PFSK-1 (cell line): ENCODE measurements around the gene SLC27A6. TPM values are rescaled to one million over a fixed set of nuclear protein-coding genes. Genes with fewer than 3 reads are reported as not detected.

ENCODE experiments used
- FOXP2 ChIP-seq: optimal IDR thresholded peaks from 2 replicates; pipeline ENCODE3; 2011; ENCODE audit warnings: borderline replicate concordance, control low read depth, inconsistent platforms; ENCODE audit not compliant: insufficient read depth; ENCODE audit errors: extremely low read length, extremely low read depth
- POLR2AphosphoS5 ChIP-seq: IDR thresholded peaks from 2 replicates; pipeline ENCODE4 v1.6.1; 2012; ENCODE audit warnings: low read depth, mild to moderate bottlenecking, control low read depth, low read length, moderate library complexity
- REST ChIP-seq, 2 experiments: IDR thresholded peaks; 2 replicates each; pipeline versions ENCODE4 v1.6.1 to v1.8.0; 2011 to 2012; ENCODE audit warnings: low read depth in 2 of 2, low read length in 2 of 2, control low read depth in 1 of 2, inconsistent platforms in 1 of 2, mild to moderate bottlenecking in 1 of 2, moderate library complexity in 1 of 2; ENCODE audit not compliant: insufficient read depth in 1 of 2
- SIN3A ChIP-seq: IDR thresholded peaks from 2 replicates; pipeline ENCODE4 v1.6.1; 2012; ENCODE audit warnings: mild to moderate bottlenecking, low read length, moderate library complexity, borderline replicate concordance; ENCODE audit not compliant: insufficient read depth
- TAF1 ChIP-seq: IDR thresholded peaks from 2 replicates; pipeline ENCODE4 v1.6.1; 2012; ENCODE audit warnings: low read length, control low read depth, borderline replicate concordance; ENCODE audit not compliant: insufficient read depth
- polyA plus RNA-seq: library from polyadenylated mRNA; unstranded; fragments of >200 nt; gene quantifications from one replicate; pipeline ENCODE4 v1.2.1, GENCODE V29; 2012; ENCODE audit warnings: low read depth, missing spikeins; ENCODE audit not compliant: insufficient read length

The SLC27A6 gene
- not detected for polyA plus RNA-seq

- TF ChIP-seq SIN3A (no peak), REST (IDR thresholded peaks at IDR 0.05; ENCODE audit: insufficient read depth in 1 of 2, low read depth in 2 of 2, low read length in 2 of 2) (no peak), TAF1 (no peak), POLR2AphosphoS5 (no peak), FOXP2 (no peak)
Observed at GRCh38 chr5:128965011-128965637, at the start of gene SLC27A6. Gene SLC27A6, plus strand, starts transcription at chr5:128965488. Its CDS starts 650 bp downstream, at chr5:128966138.

DNA sequence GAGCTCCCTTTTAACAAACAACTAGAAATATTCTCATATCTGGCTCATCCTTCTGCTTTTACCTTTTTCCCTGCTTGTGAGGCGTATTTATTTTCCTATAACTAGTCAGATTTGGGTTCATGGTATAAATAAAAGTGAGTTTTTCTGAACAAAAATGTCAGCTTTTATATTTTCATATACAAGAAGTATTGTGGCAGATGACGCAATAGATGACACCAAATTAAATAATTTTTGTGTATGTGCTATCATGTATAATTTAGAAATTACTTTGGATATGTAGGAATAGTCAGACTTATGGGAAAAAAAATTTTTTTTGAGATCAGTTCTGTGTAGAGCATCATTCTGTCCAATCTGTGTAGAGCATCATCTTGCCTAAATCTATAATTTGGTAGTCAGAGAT, 45.7 kb upstream of the SLC27A6 start:
- TF ChIP-seq POLR2AphosphoS5 (no peak), FOXP2 (no peak), SIN3A (no peak), TAF1 (no peak), REST (IDR thresholded peaks at IDR 0.05; ENCODE audit: insufficient read depth in 1 of 2, low read depth in 2 of 2, low read length in 2 of 2) (no peak)

GRCh38 chr5:128920345-128921215, 44.7 kb upstream of the SLC27A6 start:
- TF ChIP-seq TAF1 (no peak), REST (IDR thresholded peaks at IDR 0.05; ENCODE audit: insufficient read depth in 1 of 2, low read depth in 2 of 2, low read length in 2 of 2) (no peak), POLR2AphosphoS5 (no peak), FOXP2 (no peak), SIN3A (no peak)

DNA sequence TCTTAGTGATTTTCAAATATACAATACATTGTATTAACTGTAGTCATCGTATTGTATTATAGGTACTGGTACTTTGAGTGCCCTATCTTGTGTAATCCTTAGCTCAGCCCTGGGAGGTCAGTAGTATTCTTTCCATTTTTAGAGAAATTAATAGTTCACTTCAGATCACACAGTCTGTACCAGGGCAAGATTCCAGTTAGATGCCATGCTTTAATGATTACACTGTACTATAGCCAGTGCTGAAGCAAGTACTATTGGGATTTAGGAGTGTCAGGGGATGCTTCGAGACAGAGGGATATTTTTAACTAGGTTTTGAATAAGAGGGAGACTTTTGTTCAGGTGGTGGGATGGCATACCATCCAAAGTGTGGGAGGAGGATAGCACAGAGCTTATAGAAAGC, 41.0 kb upstream of the SLC27A6 start:
- TF ChIP-seq FOXP2 (no peak), REST (IDR thresholded peaks at IDR 0.05; ENCODE audit: insufficient read depth in 1 of 2, low read depth in 2 of 2, low read length in 2 of 2) (no peak), POLR2AphosphoS5 (no peak), SIN3A (no peak), TAF1 (no peak)
